ENCODE data around the gene MESD. TPM values are rescaled to one million over a fixed set of nuclear protein-coding genes. Genes with fewer than 3 reads are reported as not detected.

Gene MESD
- total RNA-seq, 4 donors from 2014 or later, result 14.1 to 38.2 (median 24.7) TPM

DNA sequence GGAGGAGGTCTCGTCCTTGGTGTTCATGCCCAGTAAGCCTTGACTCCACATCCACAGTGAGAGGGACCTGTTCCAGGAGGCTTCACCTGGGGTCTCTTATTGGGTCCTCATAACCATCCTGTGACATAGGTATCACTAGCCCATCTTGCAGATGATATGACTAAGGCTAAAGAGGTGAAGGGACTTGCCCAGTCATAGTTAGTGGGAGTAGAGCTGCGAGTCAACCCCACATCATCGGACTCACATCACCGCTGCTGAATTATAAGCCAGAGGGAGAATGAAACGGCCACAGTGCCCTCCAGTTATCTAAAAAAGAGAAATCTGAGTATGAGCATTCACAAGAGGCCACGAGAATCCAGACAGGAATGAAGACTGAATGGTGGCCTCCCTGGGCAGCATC, 66.0 kb downstream of the MESD start:
- no peaks in the 10 kb centered on the region for H3K36me3 ChIP-seq
- WGBS, result 97% methylated on average over 6 of the region's 6 CpGs

GRCh38 chr15:80921736-80922410, 67.7 kb downstream of the MESD start:
- DNase-seq (ENCODE audit: low spot score in 2 of 2), result no peak
- Histone ChIP-seq H3K4me1 (no peaks in the 10 kb centered on the region), H3K9me3 (no peaks in the 10 kb centered on the region), H3K27me3 (no peaks in the 10 kb centered on the region), H3K4me3 (no peak overlapping the region), H3K36me3 (no peaks in the 10 kb centered on the region), H3K27ac (no peak overlapping the region)
- WGBS, result 94% methylated on average over 20 of the region's 20 CpGs
- TF ChIP-seq POLR2AphosphoS5 (IDR thresholded peaks at IDR 0.05) (no peak), EP300 (IDR thresholded peaks at IDR 0.05) (no peak), POLR2A (IDR thresholded peaks at IDR 0.05) (no peak), CTCF (IDR thresholded peaks at IDR 0.05) (no peak)

More for the DNA sequence above, 66.0 kb downstream of the MESD start:
- Histone ChIP-seq H3K4me3 (no peak overlapping the region), H3K27me3 (no peaks in the 10 kb centered on the region), H3K4me1 (no peaks in the 10 kb centered on the region), H3K9me3 (no peaks in the 10 kb centered on the region), H3K27ac (no peak overlapping the region)
- TF ChIP-seq POLR2A (IDR thresholded peaks at IDR 0.05), result no peak
- DNase-seq (ENCODE audit: low spot score in 2 of 2), result no peak

DNA sequence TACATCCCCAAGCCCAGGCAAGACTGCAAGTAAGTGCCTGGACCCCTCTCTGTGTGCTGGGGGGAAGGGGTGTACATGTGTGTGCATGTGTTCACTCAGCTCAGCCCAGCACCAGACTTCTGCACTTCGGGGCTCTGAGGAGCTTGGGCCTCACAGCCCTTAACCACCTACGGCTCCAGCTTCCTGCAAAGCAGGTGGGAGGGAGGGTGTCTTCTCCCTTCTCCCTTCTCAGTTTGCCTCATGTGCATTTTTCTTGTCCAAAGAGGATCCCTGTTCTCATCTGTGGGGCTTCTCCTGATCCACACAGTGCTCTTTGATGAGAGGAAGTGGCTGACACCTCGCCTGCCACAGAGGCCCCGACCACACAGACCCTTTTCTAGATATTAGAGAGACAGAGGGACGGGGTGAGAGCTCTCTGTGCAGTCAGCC, 69.3 kb downstream of the MESD start:
- no peak for DNase-seq (ENCODE audit: low spot score in 2 of 2)
- TF ChIP-seq EP300 (IDR thresholded peaks at IDR 0.05) (no peak), POLR2AphosphoS5 (IDR thresholded peaks at IDR 0.05) (no peak), POLR2A (IDR thresholded peaks at IDR 0.05) (no peak), CTCF (IDR thresholded peaks at IDR 0.05) (no peak)
- Histone ChIP-seq H3K27ac (no peak overlapping the region), H3K4me1 (no peaks in the 10 kb centered on the region), H3K4me3 (no peak overlapping the region), H3K27me3 (no peaks in the 10 kb centered on the region), H3K9me3 (no peaks in the 10 kb centered on the region), H3K36me3 (no peaks in the 10 kb centered on the region)
- 89% methylated on average over 5 of the region's 5 CpGs for WGBS

GRCh38 chr15:80918196-80918783, 71.3 kb downstream of the MESD start:
- no peaks in the 10 kb centered on the region for H3K9me3 ChIP-seq
- no peak for DNase-seq (ENCODE audit: low spot score in 2 of 2)
- no peak overlapping the region for H3K27ac ChIP-seq
- whole genome bisulfite sequencing, result 71% methylated on average over 5 of the region's 5 CpGs
- no peak overlapping the region for H3K4me3 ChIP-seq
- H3K36me3 ChIP-seq, result no peaks in the 10 kb centered on the region
- H3K4me1 ChIP-seq, result no peaks in the 10 kb centered on the region
- TF ChIP-seq POLR2AphosphoS5 (IDR thresholded peaks at IDR 0.05) (no peak), POLR2A (IDR thresholded peaks at IDR 0.05) (no peak), CTCF (IDR thresholded peaks at IDR 0.05) (no peak), EP300 (IDR thresholded peaks at IDR 0.05) (no peak)
- no peaks in the 10 kb centered on the region for H3K27me3 ChIP-seq

DNA sequence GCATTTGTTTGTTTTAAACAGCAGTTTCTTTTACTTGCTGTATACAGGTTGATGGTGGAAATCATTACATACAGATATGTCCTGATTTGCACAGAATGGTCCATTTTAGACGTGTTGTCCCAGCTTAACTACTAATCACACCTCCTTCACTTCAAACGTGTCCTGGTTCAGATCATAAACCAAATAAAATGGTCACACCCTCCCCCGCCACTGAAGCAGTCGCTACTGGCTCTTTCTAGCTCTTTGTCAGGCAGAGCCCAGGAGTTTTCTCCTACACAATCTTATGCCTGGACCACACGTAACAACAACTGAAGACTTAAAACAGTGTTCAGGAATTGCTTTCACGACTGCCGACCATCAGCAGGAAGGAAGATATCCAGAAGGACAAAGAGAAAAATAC, 73.6 kb downstream of the MESD start:
- 76% methylated on average over 7 of the region's 7 CpGs for WGBS
- no peaks in the 10 kb centered on the region for H3K36me3 ChIP-seq
- TF ChIP-seq CTCF (IDR thresholded peaks at IDR 0.05), result no peak
- TF ChIP-seq EP300 (IDR thresholded peaks at IDR 0.05), result no peak
- DNase-seq (ENCODE audit: low spot score in 2 of 2), result no peak
- no peaks in the 10 kb centered on the region for H3K4me1 ChIP-seq
- no peak overlapping the region for H3K27ac ChIP-seq
- no peak overlapping the region for H3K4me3 ChIP-seq
- no peaks in the 10 kb centered on the region for H3K9me3 ChIP-seq
- no peaks in the 10 kb centered on the region for H3K27me3 ChIP-seq
